HG03439 (cell line): ENCODE data around the gene KERA.
"Not testable (repeated sequence)": the region's sequence is repeated elsewhere in the genome, so short reads cannot be mapped to it uniquely, and the experiment has no call there.

Experiments
- ATAC-seq: cut with Tn5 transposase; IDR thresholded peaks from one replicate; pipeline ENCODE4 v1.9.1; 2021; ENCODE audit warnings: mild to moderate bottlenecking, moderate library complexity; ENCODE audit not compliant: unreplicated experiment

The KERA gene, protein sequence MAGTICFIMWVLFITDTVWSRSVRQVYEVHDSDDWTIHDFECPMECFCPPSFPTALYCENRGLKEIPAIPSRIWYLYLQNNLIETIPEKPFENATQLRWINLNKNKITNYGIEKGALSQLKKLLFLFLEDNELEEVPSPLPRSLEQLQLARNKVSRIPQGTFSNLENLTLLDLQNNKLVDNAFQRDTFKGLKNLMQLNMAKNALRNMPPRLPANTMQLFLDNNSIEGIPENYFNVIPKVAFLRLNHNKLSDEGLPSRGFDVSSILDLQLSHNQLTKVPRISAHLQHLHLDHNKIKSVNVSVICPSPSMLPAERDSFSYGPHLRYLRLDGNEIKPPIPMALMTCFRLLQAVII

GRCh38 chr12:91057368-91058165, at the start of gene KERA:
Gene KERA, minus strand, starts transcription at chr12:91058024. Its CDS starts 1,743 bp downstream, at chr12:91056281.
- ATAC-seq, result no peak

DNA sequence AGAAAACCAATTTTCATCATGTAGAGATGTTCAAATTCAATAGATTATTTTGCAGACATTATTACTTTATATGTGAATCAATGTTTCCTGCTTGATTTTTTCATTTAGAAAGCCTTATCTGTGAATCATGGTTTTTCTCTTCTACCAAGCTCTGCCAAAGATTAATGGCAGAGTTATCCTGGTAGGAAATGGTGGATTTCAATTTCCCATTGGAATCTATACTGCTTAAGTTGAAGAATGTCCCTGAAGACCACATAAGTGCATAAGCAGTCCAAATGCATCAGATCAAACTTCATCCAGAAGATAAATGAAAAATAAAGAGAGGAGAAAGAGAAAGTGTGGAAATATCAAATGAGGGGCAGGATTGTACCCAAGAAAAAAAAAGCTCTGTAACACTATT, 48.5 kb upstream of the KERA start:
- ATAC-seq, result no peak

DNA sequence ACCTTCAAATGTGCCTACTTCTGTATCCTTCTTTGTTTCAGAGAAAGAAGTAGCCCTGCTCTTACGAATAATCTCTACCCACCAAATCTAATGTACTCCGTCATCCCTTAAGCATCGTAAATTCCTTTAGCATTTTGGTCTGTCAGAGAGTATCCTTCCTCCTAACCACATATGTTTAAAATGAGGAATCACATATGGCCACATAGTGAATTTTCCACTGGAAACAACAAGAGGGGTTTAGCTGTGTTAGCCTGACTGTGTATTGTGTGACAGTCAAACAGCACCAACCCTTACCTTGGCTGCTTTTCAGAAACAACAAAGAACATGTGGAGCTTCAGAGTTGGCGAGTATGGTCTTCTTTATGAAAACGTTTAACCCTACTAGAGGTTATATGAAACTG, 48.0 kb upstream of the KERA start:
- ATAC-seq, result no peak

DNA sequence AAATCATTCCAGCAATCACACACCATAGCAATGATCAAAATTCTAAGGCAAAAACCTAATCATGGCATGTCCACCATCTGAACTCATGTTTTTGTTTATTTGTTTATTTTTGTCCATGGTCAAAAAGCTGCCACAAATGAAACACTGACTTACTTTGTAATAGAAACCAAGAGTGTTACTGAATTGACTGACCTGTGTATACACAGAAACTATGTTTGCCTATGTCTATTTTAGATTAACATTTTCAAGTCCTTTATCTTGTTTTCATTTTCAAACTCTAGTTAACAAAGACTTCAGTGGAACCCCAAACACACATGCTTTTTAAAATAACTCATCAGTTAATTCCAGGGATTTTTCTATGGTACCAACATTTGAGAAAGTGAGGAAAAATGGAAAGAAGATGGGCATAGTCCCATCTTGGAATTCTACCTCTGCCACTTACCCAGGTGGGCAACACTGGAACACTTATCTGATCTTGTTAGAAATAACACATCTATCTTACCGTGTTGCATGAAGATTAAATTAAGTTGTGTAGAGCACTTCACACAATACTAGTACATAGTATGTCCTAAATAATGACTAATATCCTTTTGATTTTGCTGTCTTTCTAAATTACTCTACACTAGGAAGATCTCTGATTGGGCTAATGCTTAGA, 47.1 kb upstream of the KERA start:
- ATAC-seq, result peak; percentile 85

- ATAC-seq, result no peak
Measured at GRCh38 chr12:91103624-91104023, 45.8 kb upstream of the KERA start.

- ATAC-seq, result no peak
Measured at GRCh38 chr12:91103101-91103500, 45.3 kb upstream of the KERA start.

- no peak for ATAC-seq
Measured at GRCh38 chr12:91100906-91101305, 43.1 kb upstream of the KERA start.

GRCh38 chr12:91099836-91100235, 42.0 kb upstream of the KERA start:
- ATAC-seq, result no peak

DNA sequence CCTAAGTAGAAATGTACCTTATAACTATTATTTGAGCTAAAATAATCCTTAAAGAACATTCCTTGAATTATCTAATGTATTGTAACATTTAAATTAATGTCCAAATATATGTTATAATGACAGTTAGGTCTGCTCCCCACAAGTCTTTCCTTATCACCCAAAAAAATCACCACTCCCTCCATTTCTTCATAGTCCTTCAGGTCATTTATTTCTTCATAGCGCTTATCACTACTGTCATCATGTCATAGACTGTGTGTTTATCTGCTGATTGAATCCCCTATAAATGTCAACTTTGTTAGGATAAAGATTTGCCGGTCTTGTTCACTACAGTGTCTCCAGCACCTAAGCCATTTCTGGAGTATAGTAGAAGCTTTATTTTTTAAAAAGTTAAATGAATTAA, 41.5 kb upstream of the KERA start:
- ATAC-seq, result no peak

DNA sequence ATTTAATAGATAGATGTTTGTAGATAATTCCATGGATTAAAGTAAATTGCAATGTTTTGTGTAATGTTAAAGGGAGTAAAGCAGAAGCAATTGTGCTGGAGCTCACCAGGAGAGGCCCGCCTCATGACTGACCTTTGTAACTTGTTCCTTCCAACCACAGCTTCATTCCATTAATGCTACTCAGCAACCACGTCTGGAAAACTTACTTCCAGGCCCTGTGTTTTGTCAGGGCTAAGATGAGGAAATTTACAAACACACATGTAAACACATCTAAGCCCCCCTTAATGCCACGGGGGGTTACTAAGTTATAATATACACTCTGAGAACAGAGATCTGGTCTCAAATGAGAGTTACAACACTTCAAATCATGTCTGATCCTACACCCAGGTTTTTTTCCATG, 41.1 kb upstream of the KERA start:
- ATAC-seq, result no peak

DNA sequence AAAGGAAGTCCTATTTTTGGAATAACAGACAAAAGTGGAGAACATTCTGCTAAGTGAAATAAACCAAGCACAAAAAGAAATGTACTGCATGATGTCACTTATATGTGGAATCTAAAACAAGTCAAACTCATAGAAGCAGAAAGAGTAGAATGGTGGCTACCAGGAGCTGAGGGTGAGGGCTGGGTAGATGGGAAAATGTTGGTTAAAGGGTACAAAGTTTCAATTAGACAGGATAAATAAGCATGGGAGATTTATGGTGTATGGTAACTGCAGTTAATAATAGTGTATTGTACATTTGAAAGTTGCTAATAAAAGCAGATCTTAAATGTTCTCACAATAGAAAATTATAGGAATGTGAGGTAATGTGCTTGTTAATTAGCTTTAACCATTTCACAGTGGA, 40.6 kb upstream of the KERA start:
- no peak for ATAC-seq

GRCh38 chr12:91094957-91095356, 37.1 kb upstream of the KERA start:
- no peak for ATAC-seq

DNA sequence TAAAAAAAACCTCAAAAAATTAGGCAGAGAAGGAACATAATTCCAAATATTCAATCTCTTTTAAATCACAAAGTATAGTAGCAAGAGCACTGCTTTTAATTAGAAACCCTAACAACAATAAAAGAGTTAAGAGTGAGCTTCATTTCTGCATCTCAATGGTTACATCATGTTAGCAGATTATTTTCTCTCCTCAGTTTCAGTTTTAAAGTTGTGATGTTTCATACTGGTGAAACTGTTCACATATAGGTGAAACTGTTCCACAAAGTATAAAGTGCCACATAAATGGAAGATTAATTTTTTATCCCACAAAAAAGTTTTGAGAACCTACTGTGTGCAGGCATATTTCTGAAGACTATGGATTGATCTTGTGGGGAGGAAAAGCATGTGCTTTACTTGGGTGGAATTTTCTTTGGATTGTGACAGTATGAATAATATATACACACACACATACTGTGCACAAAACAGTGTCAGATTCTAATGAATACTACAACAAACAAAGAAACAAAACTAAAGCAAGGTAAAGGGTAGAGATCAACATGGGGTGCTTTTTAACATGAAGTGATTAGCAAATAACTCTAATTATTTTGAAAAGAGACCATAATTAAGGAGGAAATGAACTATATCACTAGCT, 36.3 kb upstream of the KERA start:
- no peak for ATAC-seq

- ATAC-seq, result no peak
Measured at GRCh38 chr12:91093341-91093740, 35.5 kb upstream of the KERA start.

- no peak for ATAC-seq
Measured at GRCh38 chr12:91091916-91092715, 34.3 kb upstream of the KERA start.

DNA sequence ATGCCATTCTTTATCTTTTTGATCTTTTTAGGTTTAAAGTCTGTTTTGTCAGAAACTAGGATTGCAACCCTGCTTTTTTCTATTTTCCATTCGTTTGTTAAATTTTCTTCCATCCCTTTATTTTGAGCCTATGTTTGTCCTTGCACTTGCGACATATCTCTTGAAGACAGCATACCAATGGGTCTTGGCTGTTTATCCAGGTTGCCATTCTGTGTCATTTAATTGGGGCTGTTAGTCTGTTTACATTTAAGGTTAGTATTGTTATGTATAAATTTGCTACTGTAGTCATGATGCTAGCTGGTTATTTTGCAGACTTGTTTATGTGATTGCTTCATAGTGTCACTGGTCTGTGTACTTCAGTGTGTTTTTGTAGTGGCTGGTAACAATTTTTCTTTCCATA, 32.1 kb upstream of the KERA start:
- ATAC-seq, result not testable (repeated sequence)

DNA sequence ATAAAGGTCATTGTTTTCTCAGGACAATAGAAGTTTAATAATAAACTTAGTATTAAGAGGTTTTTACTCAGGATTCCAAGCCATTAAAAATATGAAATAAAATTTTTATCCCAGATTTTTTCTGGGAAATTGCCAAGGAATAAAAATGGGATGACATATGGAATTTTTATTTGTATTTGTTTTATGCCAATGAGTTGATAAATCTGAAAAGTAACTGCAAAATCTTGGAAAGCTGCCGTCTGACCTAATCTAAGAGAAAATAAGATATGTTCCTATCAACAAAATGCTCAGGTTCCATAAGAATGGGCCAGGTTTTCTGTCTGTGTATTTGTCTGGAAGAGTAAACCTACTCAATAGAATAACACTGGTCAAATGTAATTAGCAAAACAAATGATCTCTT, 22.2 kb upstream of the KERA start:
- no peak for ATAC-seq

GRCh38 chr12:91078501-91078900, 20.7 kb upstream of the KERA start:
- ATAC-seq, result no peak

GRCh38 chr12:91077228-91077954, 19.6 kb upstream of the KERA start:
- ATAC-seq, result no peak

GRCh38 chr12:91074851-91075250, 17.0 kb upstream of the KERA start:
- ATAC-seq, result no peak
